K562 (cell line): Measurements from ENCODE around the gene FAM89B.

Experiments
- CHCHD3 ChIP-seq: fragments of 250-450 bp; sonication (Bioruptor Pico); IDR thresholded peaks from 2 replicates; pipeline ENCODE4 v2.1.2; 2022; ENCODE audit warnings: mild to moderate bottlenecking
- ESRRA ChIP-seq: fragments of 450-650 bp; IDR thresholded peaks from 2 replicates; pipeline ENCODE4 v1.6.1; 2014; ENCODE audit warnings: low read depth, mild to moderate bottlenecking, moderate library complexity, borderline replicate concordance
- EZH2 ChIP-seq: IDR thresholded peaks from 2 replicates; pipeline ENCODE4 v1.6.1; 2012; ENCODE audit warnings: low read depth, mild to moderate bottlenecking, inconsistent platforms, low read length, borderline replicate concordance
- JUN ChIP-seq, 2 experiments: sonication (generic) in 1 of 2; formaldehyde crosslinking in 1 of 2; IDR thresholded peaks; 2 replicates each; pipeline versions ENCODE4 v1.6.1 to v1.8.0; 2012 to 2022; ENCODE audit warnings: borderline replicate concordance in 2 of 2, mild to moderate bottlenecking in 2 of 2, improper control_type of control experiment in 1 of 2, low read depth in 1 of 2, low read length in 1 of 2, missing genetic modification reagents in 1 of 2
- NUFIP1 ChIP-seq: fragments of 450-650 bp; IDR thresholded peaks from 2 replicates; pipeline ENCODE4 v1.6.1; 2018; ENCODE audit not compliant: partially characterized antibody
- RBM14 ChIP-seq: fragments of 200-400 bp; formaldehyde crosslinking; IDR thresholded peaks from 2 replicates; pipeline ENCODE4 v1.6.1; 2018; ENCODE audit warnings: low read depth, mild to moderate bottlenecking, low read length, moderate library complexity, borderline replicate concordance; ENCODE audit not compliant: insufficient read depth
- SMC3 ChIP-seq: conservative IDR thresholded peaks from 2 replicates; pipeline ENCODE4 v1.6.1; 2011; ENCODE audit warnings: low read depth, low read length, improper control_type of control experiment; ENCODE audit not compliant: insufficient read depth
- SNIP1 ChIP-seq: fragments of 450-650 bp; IDR thresholded peaks from 2 replicates; pipeline ENCODE4 v1.7.1; 2017; ENCODE audit warnings: low read depth, mild to moderate bottlenecking
- TAF1 ChIP-seq: IDR thresholded peaks from 2 replicates; pipeline ENCODE4 v1.6.1; 2011; ENCODE audit warnings: mild to moderate bottlenecking, low read length, moderate library complexity; ENCODE audit not compliant: insufficient read depth, control insufficient read depth, severe bottlenecking; ENCODE audit errors: extremely low read depth
- TCF7L2 ChIP-seq: fragments of 150-350 bp; IDR thresholded peaks from 2 replicates; pipeline ENCODE4 v1.6.1; 2016; ENCODE audit warnings: low read depth, mild to moderate bottlenecking, low read length, moderate library complexity
- TF ChIP-seq, protein P1 (sequence below): fragments of 250-450 bp; sonication (Bioruptor Pico); IDR thresholded peaks from 2 replicates; pipeline ENCODE4 v1.6.1; 2021; ENCODE audit warnings: mild to moderate bottlenecking
- TF ChIP-seq, protein P2 (sequence below), 3 experiments: IDR thresholded peaks in 2 of 3; conservative IDR thresholded peaks in 1 of 3; 2 replicates each; pipeline ENCODE4 v1.5.1; 2011 to 2012; ENCODE audit warnings: low read length in 3 of 3, mild to moderate bottlenecking in 3 of 3, control low read depth in 2 of 3, improper control_type of control experiment in 1 of 3, inconsistent platforms in 1 of 3, low read depth in 1 of 3, mixed read lengths in 1 of 3, moderate library complexity in 1 of 3; ENCODE audit not compliant: insufficient read depth in 2 of 3
- TF ChIP-seq, protein P3 (sequence below): sonication (generic); formaldehyde crosslinking; IDR thresholded peaks from 2 replicates; pipeline ENCODE4 v1.8.0; 2022; ENCODE audit warnings: missing genetic modification reagents, mild to moderate bottlenecking, borderline replicate concordance

DNA sequence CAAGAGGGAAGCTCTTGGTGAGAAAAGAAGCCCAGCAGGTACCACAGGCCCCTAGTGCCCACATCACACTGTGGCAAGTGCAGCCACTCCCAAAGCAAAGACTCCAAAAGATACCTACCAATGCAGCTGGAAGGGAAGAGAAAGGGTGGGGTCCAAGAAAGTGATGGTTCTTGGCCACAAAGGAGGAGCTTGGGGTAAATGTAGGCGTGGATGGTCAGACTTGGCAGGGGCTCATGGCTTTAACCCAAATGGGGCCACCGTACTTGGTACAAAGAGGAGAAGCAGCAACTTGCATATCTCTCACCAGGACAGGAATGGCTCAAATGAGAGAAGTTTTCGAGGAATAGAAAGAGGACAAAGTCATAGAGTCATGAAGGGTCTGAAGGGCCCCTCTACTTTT, 36.9 kb downstream of the FAM89B start:
- TF ChIP-seq NUFIP1, result no peak
- no peak for TF ChIP-seq TAF1
- TF ChIP-seq EZH2, result no peak
- no peak for TF ChIP-seq RBM14
- TF ChIP-seq, protein P1, sequence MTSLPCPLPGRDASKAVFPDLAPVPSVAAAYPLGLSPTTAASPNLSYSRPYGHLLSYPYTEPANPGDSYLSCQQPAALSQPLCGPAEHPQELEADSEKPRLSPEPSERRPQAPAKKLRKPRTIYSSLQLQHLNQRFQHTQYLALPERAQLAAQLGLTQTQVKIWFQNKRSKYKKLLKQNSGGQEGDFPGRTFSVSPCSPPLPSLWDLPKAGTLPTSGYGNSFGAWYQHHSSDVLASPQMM, result no peak
- TF ChIP-seq, protein P2, sequence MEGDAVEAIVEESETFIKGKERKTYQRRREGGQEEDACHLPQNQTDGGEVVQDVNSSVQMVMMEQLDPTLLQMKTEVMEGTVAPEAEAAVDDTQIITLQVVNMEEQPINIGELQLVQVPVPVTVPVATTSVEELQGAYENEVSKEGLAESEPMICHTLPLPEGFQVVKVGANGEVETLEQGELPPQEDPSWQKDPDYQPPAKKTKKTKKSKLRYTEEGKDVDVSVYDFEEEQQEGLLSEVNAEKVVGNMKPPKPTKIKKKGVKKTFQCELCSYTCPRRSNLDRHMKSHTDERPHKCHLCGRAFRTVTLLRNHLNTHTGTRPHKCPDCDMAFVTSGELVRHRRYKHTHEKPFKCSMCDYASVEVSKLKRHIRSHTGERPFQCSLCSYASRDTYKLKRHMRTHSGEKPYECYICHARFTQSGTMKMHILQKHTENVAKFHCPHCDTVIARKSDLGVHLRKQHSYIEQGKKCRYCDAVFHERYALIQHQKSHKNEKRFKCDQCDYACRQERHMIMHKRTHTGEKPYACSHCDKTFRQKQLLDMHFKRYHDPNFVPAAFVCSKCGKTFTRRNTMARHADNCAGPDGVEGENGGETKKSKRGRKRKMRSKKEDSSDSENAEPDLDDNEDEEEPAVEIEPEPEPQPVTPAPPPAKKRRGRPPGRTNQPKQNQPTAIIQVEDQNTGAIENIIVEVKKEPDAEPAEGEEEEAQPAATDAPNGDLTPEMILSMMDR (IDR thresholded peaks at IDR 0.05 in 2 of 3, conservative IDR thresholded peaks at IDR 0.05 in 1 of 3; ENCODE audit: insufficient read depth in 2 of 3, low read depth in 1 of 3, low read length in 3 of 3), result no peak
- TF ChIP-seq, protein P3, sequence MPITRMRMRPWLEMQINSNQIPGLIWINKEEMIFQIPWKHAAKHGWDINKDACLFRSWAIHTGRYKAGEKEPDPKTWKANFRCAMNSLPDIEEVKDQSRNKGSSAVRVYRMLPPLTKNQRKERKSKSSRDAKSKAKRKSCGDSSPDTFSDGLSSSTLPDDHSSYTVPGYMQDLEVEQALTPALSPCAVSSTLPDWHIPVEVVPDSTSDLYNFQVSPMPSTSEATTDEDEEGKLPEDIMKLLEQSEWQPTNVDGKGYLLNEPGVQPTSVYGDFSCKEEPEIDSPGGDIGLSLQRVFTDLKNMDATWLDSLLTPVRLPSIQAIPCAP, result no peak
- no peak for TF ChIP-seq TCF7L2
- no peak for TF ChIP-seq CHCHD3 (CRISPR knock-in tag)
- TF ChIP-seq SNIP1, result no peak
- TF ChIP-seq SMC3, result no peak
- no peak for TF ChIP-seq ESRRA
- no peak for TF ChIP-seq JUN (IDR thresholded peaks at IDR 0.05; ENCODE audit: borderline replicate concordance, low read depth, low read length)
- TF ChIP-seq JUN (CRISPR knock-in tag; IDR thresholded peaks at IDR 0.05; ENCODE audit: borderline replicate concordance), result no peak
